Measurements from ENCODE around the gene ESRRA. TPM values are rescaled to one million over a fixed set of nuclear protein-coding genes. Genes with fewer than 3 reads are reported as not detected.

The ESRRA gene
- total RNA-seq, 1 donor from 2014 or later = 42.3 TPM

DNA sequence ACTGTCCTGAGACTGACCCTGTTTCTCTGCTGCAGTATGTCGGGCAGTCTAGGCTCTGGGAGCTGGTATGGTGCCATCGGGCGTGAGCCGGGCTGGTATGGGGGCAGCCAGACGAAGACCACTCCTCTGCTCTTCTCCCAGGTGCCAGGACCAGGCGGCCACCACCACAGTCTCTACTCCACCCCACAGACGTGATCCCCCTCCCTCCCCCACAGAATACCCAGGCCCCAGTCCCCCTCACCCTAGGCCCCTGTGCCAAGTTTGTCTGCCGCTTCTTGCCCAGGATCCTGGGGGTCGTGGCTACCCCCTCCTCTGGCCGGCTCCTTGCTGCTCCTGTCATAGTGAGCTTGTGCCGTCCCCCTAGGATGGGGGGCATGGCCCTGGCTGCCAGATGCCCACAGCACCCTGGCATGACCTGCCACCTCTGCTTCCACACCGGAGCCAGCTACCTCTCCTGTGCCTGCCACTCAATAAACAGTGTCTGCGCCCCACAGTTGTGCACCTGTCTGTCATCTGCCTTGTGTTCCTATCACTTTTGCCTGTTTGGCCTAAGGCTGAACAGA lies 16.2 kb upstream of the ESRRA start:
- DNase-seq (ENCODE audit: low spot score) = no peak
- Mint-ChIP-seq H3K36me3 (ENCODE audit: low read depth, unreplicated experiment) (peaks cover 9% of the 10 kb centered on the region), H3K4me3 (ENCODE audit: unreplicated experiment) (peak overlapping the region; percentile 37), H3K4me1 (ENCODE audit: unreplicated experiment) (peaks cover 10% of the 10 kb centered on the region), H3K9me3 (ENCODE audit: unreplicated experiment) (no peaks in the 10 kb centered on the region), H3K27me3 (ENCODE audit: unreplicated experiment) (peaks cover 24% of the 10 kb centered on the region), H3K27ac (ENCODE audit: unreplicated experiment) (no peak overlapping the region)
- TF ChIP-seq CTCF (IDR thresholded peaks at IDR 0.05; ENCODE audit: unreplicated experiment) = no peak

GRCh38 chr11:64290352-64291261 lies 14.7 kb upstream of the ESRRA start:
- no peak for DNase-seq (ENCODE audit: low spot score)
- TF ChIP-seq CTCF (IDR thresholded peaks at IDR 0.05; ENCODE audit: unreplicated experiment) = no peak
- H3K36me3 Mint-ChIP-seq (ENCODE audit: low read depth, unreplicated experiment) = peaks cover 9% of the 10 kb centered on the region

DNA sequence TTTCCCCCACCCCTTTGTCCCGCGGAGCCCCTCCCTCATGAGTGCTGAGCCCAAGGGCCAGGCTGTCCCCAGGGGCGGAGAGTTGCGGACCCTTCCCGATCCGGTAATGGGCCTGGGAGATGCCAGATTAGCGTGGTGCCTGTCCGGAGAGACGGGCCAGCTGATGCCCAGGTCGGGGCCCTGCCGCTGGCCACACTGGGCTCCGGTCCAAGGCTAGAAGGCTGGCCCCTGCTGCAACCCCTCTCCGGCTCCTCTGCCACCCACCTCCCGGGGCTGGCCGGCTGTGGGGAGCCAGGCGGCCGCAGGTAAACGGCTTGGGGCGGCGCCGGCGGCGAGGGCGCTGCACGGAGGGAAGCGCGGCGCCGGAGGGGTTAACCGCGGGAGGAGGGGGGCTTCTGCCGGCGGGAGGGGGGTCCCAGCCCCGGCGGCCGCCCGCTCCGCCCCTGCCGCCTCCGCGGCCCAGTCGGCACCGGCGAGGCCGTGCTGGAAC lies 14.0 kb upstream of the ESRRA start, which contains the start of gene KCNK4:
KCNK4 (plus strand) TSS at position 41 of the 490 bp plus-strand sequence. CDS start 1,717 bp downstream, outside the sequence.
- Mint-ChIP-seq H3K4me1 (ENCODE audit: unreplicated experiment) (peaks cover 16% of the 10 kb centered on the region), H3K4me3 (ENCODE audit: unreplicated experiment) (peak within 1 kb of the TSS; percentile 88), H3K36me3 (ENCODE audit: low read depth, unreplicated experiment) (peaks cover 9% of the 10 kb centered on the region), H3K27me3 (ENCODE audit: unreplicated experiment) (peaks cover 31% of the 10 kb centered on the region), H3K9me3 (ENCODE audit: unreplicated experiment) (no peaks in the 10 kb centered on the region), H3K27ac (ENCODE audit: unreplicated experiment) (no peak within 1 kb of the TSS)
- no peak for DNase-seq (ENCODE audit: low spot score)
- TF ChIP-seq CTCF (IDR thresholded peaks at IDR 0.05; ENCODE audit: unreplicated experiment) = no peak

More at GRCh38 chr11:64290352-64291261, 14.7 kb upstream of the ESRRA start:
- H3K27ac Mint-ChIP-seq (ENCODE audit: unreplicated experiment) = no peak overlapping the region
- H3K4me3 Mint-ChIP-seq (ENCODE audit: unreplicated experiment) = peak overlapping the region; percentile 88
- H3K27me3 Mint-ChIP-seq (ENCODE audit: unreplicated experiment) = peaks cover 29% of the 10 kb centered on the region
- no peaks in the 10 kb centered on the region for H3K9me3 Mint-ChIP-seq (ENCODE audit: unreplicated experiment)
- peaks cover 16% of the 10 kb centered on the region for H3K4me1 Mint-ChIP-seq (ENCODE audit: unreplicated experiment)

DNA sequence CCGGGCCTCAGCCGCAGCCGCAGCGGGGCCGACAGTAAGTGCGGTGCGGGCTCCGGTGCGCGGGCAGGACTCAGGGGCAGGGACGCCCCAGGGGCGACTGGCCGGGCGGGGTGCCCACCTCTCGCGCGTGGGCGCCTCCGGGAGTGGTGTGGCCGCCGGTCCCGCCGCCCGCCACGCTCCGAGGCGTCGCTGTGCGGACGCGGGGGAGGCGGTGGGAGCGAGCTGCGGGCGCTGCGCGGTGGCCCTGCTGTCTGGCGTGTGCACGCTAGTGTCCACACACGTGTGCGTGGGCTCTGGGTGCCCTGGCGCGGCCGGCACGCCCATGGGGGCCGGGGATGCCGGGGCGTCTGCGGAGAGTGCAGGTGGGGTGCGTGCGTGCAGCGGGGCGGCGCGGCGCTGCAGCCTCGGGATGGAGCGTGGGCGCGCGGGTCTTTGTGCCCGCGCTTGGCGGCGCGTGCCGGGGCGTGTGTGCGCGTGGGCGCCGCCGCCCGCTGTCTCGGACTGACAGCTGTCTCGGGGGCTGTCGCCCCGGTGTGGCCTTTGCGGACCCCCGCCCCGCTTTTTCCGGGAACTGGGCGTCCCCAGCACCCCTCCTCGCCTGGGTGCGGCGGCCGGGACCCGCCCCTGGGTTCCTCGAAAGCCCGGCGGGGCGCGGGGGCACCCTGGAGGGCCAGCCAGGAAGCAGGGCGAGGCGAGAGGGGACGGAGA lies 13.4 kb upstream of the ESRRA start:
- Mint-ChIP-seq H3K27ac (ENCODE audit: unreplicated experiment) (no peak overlapping the region), H3K36me3 (ENCODE audit: low read depth, unreplicated experiment) (peaks cover 9% of the 10 kb centered on the region), H3K4me1 (ENCODE audit: unreplicated experiment) (peaks cover 11% of the 10 kb centered on the region), H3K27me3 (ENCODE audit: unreplicated experiment) (peaks cover 31% of the 10 kb centered on the region), H3K9me3 (ENCODE audit: unreplicated experiment) (no peaks in the 10 kb centered on the region), H3K4me3 (ENCODE audit: unreplicated experiment) (no peak overlapping the region)
- DNase-seq (ENCODE audit: low spot score) = no peak
- TF ChIP-seq CTCF (IDR thresholded peaks at IDR 0.05; ENCODE audit: unreplicated experiment) = no peak
